GM23248 (cell line): ENCODE data around the gene COX6B2.

Experiments
- EZH2 ChIP-seq: fragments of 200-600 bp; sonication (generic); IDR thresholded peaks from 2 replicates; pipeline ENCODE4 v1.6.1; 2018; ENCODE audit warnings: antibody characterized with exemption, mild to moderate bottlenecking; ENCODE audit not compliant: insufficient read depth, poor library complexity, severe bottlenecking
- EZH2phosphoT487 ChIP-seq: fragments of 200-600 bp; sonication (generic); IDR thresholded peaks from 2 replicates; pipeline ENCODE4 v1.6.1; 2018; ENCODE audit warnings: antibody characterized with exemption, moderate library complexity, mild to moderate bottlenecking, low read depth; ENCODE audit not compliant: insufficient read depth

DNA sequence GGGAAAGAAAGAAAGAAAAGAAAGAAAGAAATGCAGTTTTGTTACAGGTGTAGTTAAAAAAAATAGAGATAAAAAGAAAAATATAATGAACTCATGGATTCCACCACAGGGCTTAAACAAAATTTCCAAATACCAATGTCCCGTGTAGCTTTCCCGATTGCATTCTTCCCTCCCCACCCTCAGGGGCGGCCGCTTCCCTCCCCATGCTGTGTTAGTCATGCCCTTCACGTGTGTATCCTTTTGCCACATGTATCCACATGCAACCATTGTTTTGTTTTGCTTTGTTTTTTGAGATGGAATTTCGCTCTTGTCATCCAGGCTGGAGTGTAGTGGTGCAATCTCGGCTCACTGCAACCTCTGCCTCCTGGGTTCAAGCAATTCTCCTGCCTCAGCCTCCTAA lies 18.4 kb downstream of the COX6B2 start:
- no peak for TF ChIP-seq EZH2phosphoT487
- no peak for TF ChIP-seq EZH2
